CD4-positive, alpha-beta memory T cell (primary cell): ENCODE data around the gene KHDRBS2. TPM values are rescaled to one million over a fixed set of nuclear protein-coding genes. Genes with fewer than 3 reads are reported as not detected.

Experiments used
- CTCF ChIA-PET: fragments of 350-600 bp; sonication (Branson Sonifier 250); formaldehyde crosslinking; loops from one replicate; lab custom pipeline; 2021; ENCODE audit warnings: inconsistent platforms; ENCODE audit not compliant: partially characterized antibody; lab: Charles Lee
- POLR2A ChIA-PET: fragments of 350-600 bp; sonication (Branson Sonifier 250); formaldehyde crosslinking; loops from one replicate; lab custom pipeline; 2021; ENCODE audit not compliant: partially characterized antibody; lab: Charles Lee
- DNase-seq, 5 donors: peaks; one replicate each; pipeline versions ENCODE4 v3.0.0 to v3.0.0-alpha.2; 2020 to 2022; ENCODE audit warnings: mixed read lengths in 1 of 5
- H3K27ac ChIP-seq: one replicate; pipeline ENCODE4 v1.7.0; 2013; ENCODE audit warnings: low read depth, low read length
- H3K27me3 ChIP-seq: 2 replicates; pipeline ENCODE4 v1.7.0; 2013; ENCODE audit warnings: mild to moderate bottlenecking, low read length, moderate library complexity; ENCODE audit not compliant: insufficient read depth
- H3K36me3 ChIP-seq: 2 replicates; pipeline ENCODE4 v1.7.0; 2013; ENCODE audit warnings: mild to moderate bottlenecking, low read length, moderate library complexity; ENCODE audit not compliant: insufficient read depth
- H3K4me1 ChIP-seq: 2 replicates; pipeline ENCODE4 v1.7.0; 2013; ENCODE audit warnings: mild to moderate bottlenecking, low read length, moderate library complexity; ENCODE audit not compliant: insufficient read depth
- H3K4me3 ChIP-seq, 2 donors: one replicate each; pipeline ENCODE4 v1.7.0; 2013; ENCODE audit warnings: low read length in 2 of 2, mild to moderate bottlenecking in 1 of 2
- H3K9me3 ChIP-seq, 2 donors: one replicate each; pipeline ENCODE4 v1.7.0; 2013; ENCODE audit warnings: low read length in 2 of 2, control low read depth in 1 of 2; ENCODE audit not compliant: control insufficient read depth in 1 of 2
- H3K27ac Mint-ChIP-seq, 7 donors: one replicate each; pipeline ENCODE4 v1.8.0; 2020 to 2021; ENCODE audit warnings: mixed read lengths in 7 of 7, mild to moderate bottlenecking in 6 of 7, inconsistent platforms in 3 of 7, moderate library complexity in 3 of 7
- H3K27me3 Mint-ChIP-seq, 2 donors: one replicate each; pipeline ENCODE4 v1.8.0; 2020 to 2021; ENCODE audit warnings: mixed read lengths in 2 of 2
- H3K36me3 Mint-ChIP-seq, 2 donors: one replicate each; pipeline ENCODE4 v1.8.0; 2020 to 2021; ENCODE audit warnings: mixed read lengths in 2 of 2, inconsistent platforms in 1 of 2, mild to moderate bottlenecking in 1 of 2
- H3K4me1 Mint-ChIP-seq, 4 donors: one replicate each; pipeline ENCODE4 v1.8.0; 2020 to 2021; ENCODE audit warnings: mixed read lengths in 4 of 4, mild to moderate bottlenecking in 1 of 4
- H3K4me3 Mint-ChIP-seq, 8 donors: one replicate each; pipeline ENCODE4 v1.8.0; 2020 to 2021; ENCODE audit warnings: mixed read lengths in 8 of 8, mild to moderate bottlenecking in 7 of 8, moderate library complexity in 6 of 8, inconsistent platforms in 3 of 8
- H3K9me3 Mint-ChIP-seq, 8 donors: one replicate each; pipeline ENCODE4 v1.8.0; 2020 to 2021; ENCODE audit warnings: mixed read lengths in 8 of 8, mild to moderate bottlenecking in 5 of 8, inconsistent platforms in 3 of 8, moderate library complexity in 1 of 8
- intact Hi-C: fragments of 100-400 bp; cut with micrococcal nuclease; formaldehyde crosslinking; loops from one replicate; pipeline ENCODE4 v1.15.1; 2023
- polyA plus RNA-seq, 2 donors: library from polyadenylated mRNA; unstranded; fragments of 300-500 nt; fragmentation: Illumina TruSeq; gene quantifications; one replicate each; pipeline ENCODE4 v1.2.3, GENCODE V29; 2021
- total RNA-seq, 2 experiments: library from RNA; stranded (reverse); gene quantifications; one replicate each; pipeline ENCODE4 v1.2.3, GENCODE V29; 2021

KHDRBS2 gene
- total and polyA plus RNA-seq, 4 experiments from 2014 or later = not detected

DNA sequence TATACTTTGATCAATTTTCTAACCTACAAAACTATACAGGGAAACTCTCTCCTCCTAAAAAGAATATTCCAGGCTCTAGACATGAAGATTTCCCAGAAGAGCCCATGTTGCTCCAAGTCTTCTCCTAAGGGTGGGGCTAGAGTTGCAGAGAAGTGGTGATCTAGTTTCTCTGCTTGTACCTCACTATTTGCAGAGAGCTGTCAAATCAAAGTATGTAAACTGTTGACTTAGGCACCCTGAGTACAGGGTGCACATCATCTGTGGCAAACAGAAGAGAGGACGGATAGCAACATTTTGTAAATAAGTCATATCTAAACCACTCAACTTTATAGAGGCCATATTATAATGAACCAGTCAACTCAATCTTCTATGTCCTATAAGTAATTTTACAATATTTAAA is 250.1 kb downstream of the KHDRBS2 start:
- Histone ChIP-seq H3K9me3 (peaks cover 0 to 10% of the 10 kb centered on the region in 2 donors), H3K36me3 (no peaks in the 10 kb centered on the region), H3K4me3 (no peak overlapping the region), H3K27ac (no peak overlapping the region), H3K27me3 (no peaks in the 10 kb centered on the region), H3K4me1 (no peaks in the 10 kb centered on the region)
- Mint-ChIP-seq H3K4me1 (no peaks in the 10 kb centered on the region), H3K27me3 (no peaks in the 10 kb centered on the region), H3K27ac (no peak overlapping the region), H3K4me3 (no peak overlapping the region), H3K36me3 (no peaks in the 10 kb centered on the region), H3K9me3 (peaks cover 5 to 30% (median 13%) of the 10 kb centered on the region in 8 donors)
- POLR2A ChIA-PET = no interaction called here
- intact Hi-C loops = no loop called here
- CTCF ChIA-PET = no interaction called here
- no peak for DNase-seq

DNA sequence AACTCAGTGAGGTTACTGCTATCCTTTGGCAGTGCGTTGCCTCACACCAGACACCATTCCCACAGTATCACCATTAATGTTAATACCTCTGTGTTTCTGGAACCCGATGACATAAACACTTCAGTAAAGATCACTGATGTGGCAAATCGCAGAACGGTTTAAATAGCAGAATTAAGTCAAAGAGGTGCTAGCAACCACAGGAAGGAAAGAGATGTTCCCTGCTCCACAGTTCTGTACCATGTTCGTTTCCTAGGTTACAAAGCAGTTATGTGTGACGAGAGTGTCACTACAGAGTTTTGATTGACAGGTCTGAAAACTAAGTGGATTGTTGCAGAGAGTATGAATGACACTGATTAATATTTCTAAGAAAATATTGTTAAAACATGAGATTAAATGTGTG is 272.3 kb downstream of the KHDRBS2 start:
- H3K27me3 ChIP-seq = no peaks in the 10 kb centered on the region
- no peak overlapping the region for H3K27ac Mint-ChIP-seq
- H3K4me3 ChIP-seq = no peak overlapping the region
- no peaks in the 10 kb centered on the region for H3K36me3 Mint-ChIP-seq
- DNase-seq = no peak
- H3K9me3 ChIP-seq = no peaks in the 10 kb centered on the region
- H3K4me3 Mint-ChIP-seq = no peak overlapping the region
- no peaks in the 10 kb centered on the region for H3K36me3 ChIP-seq
- no peaks in the 10 kb centered on the region for H3K27me3 Mint-ChIP-seq
- intact Hi-C loops = no loop called here
- ChIA-PET POLR2A (no interaction called here), CTCF (no interaction called here)
- peaks cover 3 to 19% (median 5%) of the 10 kb centered on the region in 8 donors for H3K9me3 Mint-ChIP-seq
- H3K27ac ChIP-seq = no peak overlapping the region
- H3K4me1 Mint-ChIP-seq = no peaks in the 10 kb centered on the region
- H3K4me1 ChIP-seq = no peaks in the 10 kb centered on the region

DNA sequence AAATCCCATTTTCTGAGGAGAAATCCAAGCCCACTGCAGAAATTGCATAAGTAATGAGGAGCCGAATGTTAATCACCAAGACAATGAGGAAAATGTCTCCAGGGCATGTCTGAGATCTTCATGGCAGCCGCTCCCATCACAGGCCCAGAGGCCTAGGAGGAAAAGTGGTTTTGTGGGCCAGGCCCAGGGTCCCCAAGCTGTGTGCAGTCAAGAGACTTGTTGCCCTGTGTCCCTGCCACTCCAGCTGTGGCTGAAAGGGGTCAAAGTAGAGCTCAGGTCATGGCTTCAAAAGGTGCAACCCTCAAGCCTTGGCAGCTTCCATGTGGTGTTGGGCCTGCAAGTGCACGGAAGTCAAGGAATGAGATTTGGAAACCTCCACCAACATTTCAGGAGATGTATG is 276.6 kb downstream of the KHDRBS2 start:
- H3K9me3 ChIP-seq = no peaks in the 10 kb centered on the region
- no peak overlapping the region for H3K27ac ChIP-seq
- H3K4me1 ChIP-seq = no peaks in the 10 kb centered on the region
- Mint-ChIP-seq H3K9me3 (peaks cover 3 to 19% (median 7%) of the 10 kb centered on the region in 8 donors), H3K27ac (peak overlapping the region in 1 of 7 donors; percentile 22), H3K4me1 (no peaks in the 10 kb centered on the region), H3K27me3 (no peaks in the 10 kb centered on the region), H3K36me3 (no peaks in the 10 kb centered on the region), H3K4me3 (no peak overlapping the region)
- H3K27me3 ChIP-seq = no peaks in the 10 kb centered on the region
- no peak for DNase-seq
- CTCF ChIA-PET = no interaction called here
- intact Hi-C loops = no loop called here
- H3K36me3 ChIP-seq = no peaks in the 10 kb centered on the region
- no peak overlapping the region for H3K4me3 ChIP-seq
- POLR2A ChIA-PET = no interaction called here

DNA sequence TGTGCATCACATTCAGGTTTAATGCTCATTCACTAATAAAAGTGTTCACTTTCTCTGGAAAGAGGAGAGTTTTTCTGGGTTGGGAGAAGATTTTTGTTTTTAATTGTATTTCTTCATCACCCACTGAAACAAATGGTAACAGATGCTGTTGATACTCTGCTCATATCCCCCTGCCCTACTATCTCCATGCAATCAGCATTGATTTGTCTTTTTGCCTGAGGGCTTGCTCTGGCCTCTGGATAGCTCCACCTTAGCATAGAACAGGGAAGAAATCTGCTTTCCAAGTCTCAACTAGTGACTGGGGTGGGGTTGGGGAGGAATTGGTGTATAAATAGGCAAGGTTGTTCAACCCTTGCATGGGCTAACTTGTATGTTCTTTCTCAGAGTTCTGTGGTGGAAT is 296.4 kb downstream of the KHDRBS2 start:
- Mint-ChIP-seq H3K4me3 (no peak overlapping the region), H3K27ac (no peak overlapping the region), H3K9me3 (peaks cover 0 to 30% (median 7%) of the 10 kb centered on the region in 8 donors), H3K27me3 (no peaks in the 10 kb centered on the region), H3K36me3 (no peaks in the 10 kb centered on the region), H3K4me1 (no peaks in the 10 kb centered on the region)
- no peak for DNase-seq
- no peaks in the 10 kb centered on the region for H3K4me1 ChIP-seq
- CTCF ChIA-PET = no interaction called here
- no peaks in the 10 kb centered on the region for H3K9me3 ChIP-seq
- POLR2A ChIA-PET = no interaction called here
- no peak overlapping the region for H3K27ac ChIP-seq
- H3K36me3 ChIP-seq = no peaks in the 10 kb centered on the region
- intact Hi-C loops = no loop called here
- no peak overlapping the region for H3K4me3 ChIP-seq
- no peaks in the 10 kb centered on the region for H3K27me3 ChIP-seq

DNA sequence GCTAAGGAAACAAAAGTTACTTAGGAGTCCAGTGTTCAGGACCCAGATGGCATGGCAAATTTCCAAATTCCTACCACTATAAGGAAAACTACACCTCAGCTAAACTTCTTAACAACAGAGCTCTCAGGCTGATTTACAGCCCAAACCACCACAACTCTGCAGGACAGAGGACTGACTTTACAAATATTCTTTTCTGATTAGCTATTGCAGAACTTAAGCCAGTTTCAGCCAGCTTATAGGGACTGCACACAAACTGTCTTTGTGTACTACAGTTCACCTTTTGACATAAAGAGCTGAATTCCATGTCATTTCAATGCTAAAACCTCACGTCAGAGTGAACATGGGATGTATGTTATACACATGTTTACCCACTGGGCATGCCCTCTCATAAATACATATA is 305.4 kb downstream of the KHDRBS2 start:
- CTCF ChIA-PET = no interaction called here
- H3K36me3 Mint-ChIP-seq = no peaks in the 10 kb centered on the region
- no peak overlapping the region for H3K27ac ChIP-seq
- peaks cover 0 to 2% of the 10 kb centered on the region in 2 donors for H3K9me3 ChIP-seq
- H3K4me1 Mint-ChIP-seq = no peaks in the 10 kb centered on the region
- H3K27me3 Mint-ChIP-seq = no peaks in the 10 kb centered on the region
- H3K4me3 Mint-ChIP-seq = no peak overlapping the region
- POLR2A ChIA-PET = no interaction called here
- intact Hi-C loops = no loop called here
- H3K9me3 Mint-ChIP-seq = peaks cover 0 to 16% (median 3%) of the 10 kb centered on the region in 8 donors
- no peak for DNase-seq
- no peak overlapping the region for H3K4me3 ChIP-seq
- no peak overlapping the region for H3K27ac Mint-ChIP-seq
- no peaks in the 10 kb centered on the region for H3K36me3 ChIP-seq
- H3K27me3 ChIP-seq = no peaks in the 10 kb centered on the region
- H3K4me1 ChIP-seq = no peaks in the 10 kb centered on the region

DNA sequence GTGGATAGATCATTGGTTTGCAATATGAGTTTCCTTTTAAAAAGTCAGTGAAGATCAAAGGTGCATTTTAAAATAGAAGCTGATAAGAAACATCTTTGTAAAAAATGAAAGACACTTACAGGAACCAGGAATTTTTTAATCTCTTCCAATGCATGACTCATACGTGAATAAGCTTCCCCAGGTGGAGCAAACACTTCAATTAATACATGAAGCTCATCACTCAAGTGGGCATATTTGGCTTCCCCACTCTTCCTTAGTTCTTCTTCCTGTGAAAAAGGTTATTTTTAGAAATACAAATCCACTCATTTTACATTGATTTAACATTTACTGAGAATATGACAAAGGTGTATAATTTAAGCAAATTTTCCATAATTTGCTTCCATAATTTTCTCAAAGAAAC is 308.1 kb downstream of the KHDRBS2 start:
- H3K27me3 Mint-ChIP-seq = no peaks in the 10 kb centered on the region

DNA sequence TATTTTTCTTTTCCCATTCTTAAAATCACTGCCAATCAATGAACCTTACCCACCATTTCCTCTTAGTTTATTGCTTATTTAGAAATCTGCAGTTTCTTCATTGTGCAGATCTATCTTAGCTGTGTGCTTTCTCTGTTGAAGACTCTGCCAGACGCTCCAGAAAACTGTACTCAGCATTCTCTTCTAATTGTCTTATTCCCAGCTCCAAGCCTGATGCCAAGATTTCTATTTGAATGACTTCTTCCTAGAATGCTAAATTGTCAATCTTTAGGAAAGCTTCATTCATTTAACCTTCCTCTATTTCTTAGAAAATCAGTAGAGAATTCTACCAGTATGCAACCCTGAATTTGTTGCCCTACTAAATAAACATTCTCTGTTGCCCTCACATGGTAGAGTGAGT is 308.9 kb downstream of the KHDRBS2 start:
- H3K9me3 Mint-ChIP-seq = peaks cover 0 to 15% (median 3%) of the 10 kb centered on the region in 8 donors
- H3K27me3 ChIP-seq = no peaks in the 10 kb centered on the region
- H3K36me3 Mint-ChIP-seq = no peaks in the 10 kb centered on the region

More for the DNA sequence above, 308.1 kb downstream of the KHDRBS2 start:
- Histone ChIP-seq H3K4me1 (no peaks in the 10 kb centered on the region), H3K36me3 (no peaks in the 10 kb centered on the region), H3K27ac (no peak overlapping the region), H3K27me3 (no peaks in the 10 kb centered on the region), H3K4me3 (no peak overlapping the region), H3K9me3 (peaks cover 0 to 2% of the 10 kb centered on the region in 2 donors)
- no peak overlapping the region for H3K27ac Mint-ChIP-seq
- intact Hi-C loops = no loop called here
- ChIA-PET POLR2A (no interaction called here), CTCF (no interaction called here)
- H3K4me3 Mint-ChIP-seq = no peak overlapping the region
- H3K4me1 Mint-ChIP-seq = no peaks in the 10 kb centered on the region
- no peak for DNase-seq
- no peaks in the 10 kb centered on the region for H3K36me3 Mint-ChIP-seq
- peaks cover 0 to 15% (median 3%) of the 10 kb centered on the region in 8 donors for H3K9me3 Mint-ChIP-seq

DNA sequence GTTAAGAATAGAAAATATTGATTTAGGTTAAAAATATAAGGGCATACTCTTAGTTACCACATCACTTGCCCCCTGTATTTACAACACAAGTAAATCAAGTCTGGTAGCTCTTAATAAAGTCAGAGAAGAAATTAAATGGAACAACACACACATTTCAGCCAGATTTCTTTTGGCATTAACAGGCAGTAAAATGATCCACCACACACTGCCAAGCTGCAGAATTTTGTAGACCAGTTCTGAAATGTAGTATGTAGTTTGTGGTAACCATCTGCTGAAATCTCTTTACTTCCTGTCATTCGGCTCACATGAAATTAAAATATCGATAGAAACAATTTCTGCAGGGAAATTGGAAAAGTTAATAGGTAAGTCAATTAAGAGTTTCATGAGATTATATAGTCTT is 326.8 kb downstream of the KHDRBS2 start:
- H3K36me3 Mint-ChIP-seq = no peaks in the 10 kb centered on the region
- CTCF ChIA-PET = no interaction called here
- no peak overlapping the region for H3K4me3 Mint-ChIP-seq
- H3K9me3 ChIP-seq = peaks cover 3 to 4% of the 10 kb centered on the region in 2 donors
- no peak for DNase-seq
- no peaks in the 10 kb centered on the region for H3K27me3 Mint-ChIP-seq
- no peaks in the 10 kb centered on the region for H3K36me3 ChIP-seq
- H3K4me3 ChIP-seq = no peak overlapping the region
- H3K4me1 ChIP-seq = no peaks in the 10 kb centered on the region
- H3K9me3 Mint-ChIP-seq = peaks cover 0 to 38% (median 28%) of the 10 kb centered on the region in 8 donors
- POLR2A ChIA-PET = interaction anchor here (0.6 kb wide), 1 partner anchor 51 kb away, joined by 4 read pairs; no protein-coding TSS in a partner anchor
- no peaks in the 10 kb centered on the region for H3K27me3 ChIP-seq
- H3K4me1 Mint-ChIP-seq = no peaks in the 10 kb centered on the region
- H3K27ac ChIP-seq = no peak overlapping the region
- intact Hi-C loops = no loop called here
- no peak overlapping the region for H3K27ac Mint-ChIP-seq

More for the DNA sequence above, 308.9 kb downstream of the KHDRBS2 start:
- no peaks in the 10 kb centered on the region for H3K4me1 ChIP-seq
- H3K4me3 Mint-ChIP-seq = no peak overlapping the region
- no peaks in the 10 kb centered on the region for H3K27me3 Mint-ChIP-seq
- ChIA-PET POLR2A (no interaction called here), CTCF (no interaction called here)
- intact Hi-C loops = no loop called here
- no peaks in the 10 kb centered on the region for H3K4me1 Mint-ChIP-seq
- no peaks in the 10 kb centered on the region for H3K36me3 ChIP-seq
- no peak overlapping the region for H3K4me3 ChIP-seq
- no peak for DNase-seq
- peaks cover 0 to 2% of the 10 kb centered on the region in 2 donors for H3K9me3 ChIP-seq
- H3K27ac Mint-ChIP-seq = no peak overlapping the region
- no peak overlapping the region for H3K27ac ChIP-seq
